GM23248 (cell line): ENCODE measurements around the gene RABGAP1L. TPM values are rescaled to one million over a fixed set of nuclear protein-coding genes. Genes with fewer than 3 reads are reported as not detected.

ENCODE experiments used
- DNase-seq: peaks from one replicate; pipeline ENCODE4 v3.0.0-alpha.2; 2015
- H2AFZ ChIP-seq: fragments of 200-600 bp; sonication (generic); 2 replicates; pipeline ENCODE4 v1.6.1; 2016; ENCODE audit warnings: antibody characterized with exemption
- H3F3A ChIP-seq: fragments of 200-600 bp; sonication (generic); 2 replicates; pipeline ENCODE4 v1.6.1; 2016; ENCODE audit warnings: mild to moderate bottlenecking, antibody characterized with exemption, mixed run types; ENCODE audit not compliant: insufficient read depth
- H3K27ac ChIP-seq: fragments of 200-600 bp; sonication (generic); 2 replicates; pipeline ENCODE4 v1.5.1; 2016; ENCODE audit warnings: mild to moderate bottlenecking
- H3K27me3 ChIP-seq: fragments of 200-600 bp; sonication (generic); replicated peaks from 2 replicates; pipeline ENCODE4 v1.6.1; 2016; ENCODE audit warnings: mild to moderate bottlenecking; ENCODE audit not compliant: insufficient read depth
- H3K36me3 ChIP-seq: fragments of 200-600 bp; sonication (generic); 2 replicates; pipeline ENCODE4 v1.6.1; 2016; ENCODE audit warnings: low read depth, mild to moderate bottlenecking
- H3K4me1 ChIP-seq: fragments of 200-600 bp; sonication (generic); 2 replicates; pipeline ENCODE4 v1.6.1; 2016; ENCODE audit warnings: mild to moderate bottlenecking; ENCODE audit not compliant: insufficient read depth
- H3K4me2 ChIP-seq: fragments of 200-600 bp; sonication (generic); one replicate; pipeline ENCODE4 v1.6.1; 2016; ENCODE audit warnings: mild to moderate bottlenecking; ENCODE audit not compliant: unreplicated experiment
- H3K4me3 ChIP-seq: fragments of 200-600 bp; sonication (generic); 2 replicates; pipeline ENCODE4 v1.5.1; 2016; ENCODE audit warnings: mild to moderate bottlenecking
- H3K79me2 ChIP-seq: fragments of 200-600 bp; sonication (generic); 2 replicates; pipeline ENCODE4 v1.6.1; 2016; ENCODE audit warnings: mild to moderate bottlenecking; ENCODE audit not compliant: insufficient read depth
- H3K9ac ChIP-seq: fragments of 200-600 bp; sonication (generic); 2 replicates; pipeline ENCODE4 v1.6.1; 2016; ENCODE audit warnings: mild to moderate bottlenecking
- H3K9me2 ChIP-seq: fragments of 200-600 bp; sonication (generic); 2 replicates; pipeline ENCODE4 v1.6.1; 2016; ENCODE audit warnings: mixed run types, mild to moderate bottlenecking, moderate library complexity; ENCODE audit not compliant: insufficient read depth
- H3K9me3 ChIP-seq: fragments of 200-600 bp; sonication (generic); one replicate; pipeline ENCODE4 v1.6.1; 2017; ENCODE audit warnings: low read depth
- H4K20me1 ChIP-seq: fragments of 200-600 bp; sonication (generic); 2 replicates; pipeline ENCODE4 v1.6.0; 2016; ENCODE audit not compliant: insufficient read depth
- EZH2 ChIP-seq: fragments of 200-600 bp; sonication (generic); IDR thresholded peaks from 2 replicates; pipeline ENCODE4 v1.6.1; 2018; ENCODE audit warnings: antibody characterized with exemption, mild to moderate bottlenecking; ENCODE audit not compliant: insufficient read depth, poor library complexity, severe bottlenecking
- EZH2phosphoT487 ChIP-seq: fragments of 200-600 bp; sonication (generic); IDR thresholded peaks from 2 replicates; pipeline ENCODE4 v1.6.1; 2018; ENCODE audit warnings: antibody characterized with exemption, moderate library complexity, mild to moderate bottlenecking, low read depth; ENCODE audit not compliant: insufficient read depth
- WGBS, 2 experiments: methylation state at CpG; one replicate each; pipeline ENCODE4 v1.1.6; 2015 to 2017; ENCODE audit warnings: low lambda C conversion rate in 2 of 2, low coverage in 1 of 2; ENCODE audit errors: missing lambda C conversion rate in 2 of 2; 5-methylcytosine and 5-hydroxymethylcytosine counted together
- in situ Hi-C: fragments of 300-500 bp; cut with MboI; formaldehyde crosslinking; loops from 2 replicates; pipeline ENCODE4 v1.15.0; 2020
- polyA plus RNA-seq: library from polyadenylated mRNA; unstranded; fragments of >200 nt; fragmentation: Nextera tagmentation; extraction: Ambion mirVana; gene quantifications from 2 replicates; pipeline ENCODE4 v1.2.1, GENCODE V29; 2016
- total RNA-seq: library from RNA; depleted of rRNA; stranded (reverse); fragments of >200 nt; shearing (Covaris generic); gene quantifications from 2 replicates; pipeline ENCODE4 v1.2.3, GENCODE V29; 2014

Gene RABGAP1L
- total and polyA plus RNA-seq, 2 experiments from 2014 or later = 13.7 to 21.6 TPM

GRCh38 chr1:174164826-174165225, 5.5 kb downstream of the RABGAP1L start:
- no peak overlapping the region for H3K27ac ChIP-seq
- no peaks in the 10 kb centered on the region for H3K9me3 ChIP-seq
- DNase-seq = no peak
- peaks cover 79% of the 10 kb centered on the region for H3K79me2 ChIP-seq
- H2AFZ ChIP-seq = no peak overlapping the region
- H3F3A ChIP-seq = no peaks in the 10 kb centered on the region
- no peak overlapping the region for H3K9ac ChIP-seq
- H4K20me1 ChIP-seq = no peaks in the 10 kb centered on the region
- H3K4me1 ChIP-seq = no peaks in the 10 kb centered on the region
- H3K9me2 ChIP-seq = no peaks in the 10 kb centered on the region
- no peak overlapping the region for H3K4me3 ChIP-seq
- in situ Hi-C loops = no loop called here
- no peak for TF ChIP-seq EZH2
- no peak for TF ChIP-seq EZH2phosphoT487
- no peak overlapping the region for H3K4me2 ChIP-seq
- 93 to 97% methylated on average over 2 of the region's 2 CpGs for WGBS, 2 experiments
- no peaks in the 10 kb centered on the region for H3K27me3 ChIP-seq
- H3K36me3 ChIP-seq = no peaks in the 10 kb centered on the region

- Histone ChIP-seq H3K4me1 (no peaks in the 10 kb centered on the region), H3K79me2 (peaks cover 81% of the 10 kb centered on the region), H3K4me2 (no peak overlapping the region), H3K4me3 (no peak overlapping the region), H3K9me3 (no peaks in the 10 kb centered on the region), H3F3A (no peaks in the 10 kb centered on the region), H3K36me3 (no peaks in the 10 kb centered on the region), H4K20me1 (no peaks in the 10 kb centered on the region), H3K9me2 (no peaks in the 10 kb centered on the region), H3K9ac (no peak overlapping the region), H3K27me3 (no peaks in the 10 kb centered on the region), H2AFZ (0 out of 2 replicates have a peak overlapping the region, but pooled peaks have one; percentile 6), H3K27ac (no peak overlapping the region)
- 55 to 64% methylated on average over 6 of the region's 6 CpGs for WGBS, 2 experiments
- in situ Hi-C loops = no loop called here
- TF ChIP-seq EZH2 (no peak), EZH2phosphoT487 (no peak)
- peak; percentile 26 for DNase-seq
Observed at GRCh38 chr1:174165471-174166137, 6.3 kb downstream of the RABGAP1L start.

- Histone ChIP-seq H3K27ac (no peak overlapping the region), H2AFZ (0 out of 2 replicates have a peak overlapping the region, but pooled peaks have one; percentile 6), H4K20me1 (no peaks in the 10 kb centered on the region), H3K4me1 (no peaks in the 10 kb centered on the region), H3K9ac (no peak overlapping the region), H3K27me3 (no peaks in the 10 kb centered on the region), H3K79me2 (peaks cover 83% of the 10 kb centered on the region), H3F3A (no peaks in the 10 kb centered on the region), H3K9me2 (no peaks in the 10 kb centered on the region), H3K4me3 (no peak overlapping the region), H3K36me3 (no peaks in the 10 kb centered on the region), H3K4me2 (no peak overlapping the region), H3K9me3 (no peaks in the 10 kb centered on the region)
- TF ChIP-seq EZH2phosphoT487 (no peak), EZH2 (no peak)
- WGBS, 2 experiments = 77 to 78% methylated on average over 5 of the region's 5 CpGs
- in situ Hi-C loops = no loop called here
- DNase-seq = no peak
Observed at GRCh38 chr1:174166530-174167264, 7.4 kb downstream of the RABGAP1L start.

- H3K9me3 ChIP-seq = no peaks in the 10 kb centered on the region
- H3K27ac ChIP-seq = no peak overlapping the region
- no peaks in the 10 kb centered on the region for H3K4me1 ChIP-seq
- in situ Hi-C loops = no loop called here
- no peak overlapping the region for H3K4me2 ChIP-seq
- H3K79me2 ChIP-seq = peaks cover 76% of the 10 kb centered on the region
- TF ChIP-seq EZH2 = no peak
- no peak for TF ChIP-seq EZH2phosphoT487
- H3K9me2 ChIP-seq = no peaks in the 10 kb centered on the region
- no peak overlapping the region for H2AFZ ChIP-seq
- H3K4me3 ChIP-seq = no peak overlapping the region
- H4K20me1 ChIP-seq = no peaks in the 10 kb centered on the region
- 98 to 100% methylated on average over 2 of the region's 2 CpGs for WGBS, 2 experiments
- H3K9ac ChIP-seq = no peak overlapping the region
- DNase-seq = no peak
- H3F3A ChIP-seq = no peaks in the 10 kb centered on the region
- no peaks in the 10 kb centered on the region for H3K36me3 ChIP-seq
- H3K27me3 ChIP-seq = no peaks in the 10 kb centered on the region
Observed at GRCh38 chr1:174167265-174167803, 8.0 kb downstream of the RABGAP1L start.
